ENCODE data around the gene ZNF280B. TPM values are rescaled to one million over a fixed set of nuclear protein-coding genes. Genes with fewer than 3 reads are reported as not detected.

Gene ZNF280B
- total RNA-seq, 4 donors from 2014 or later: 0.10 to 0.78 (median 0.29) TPM

DNA sequence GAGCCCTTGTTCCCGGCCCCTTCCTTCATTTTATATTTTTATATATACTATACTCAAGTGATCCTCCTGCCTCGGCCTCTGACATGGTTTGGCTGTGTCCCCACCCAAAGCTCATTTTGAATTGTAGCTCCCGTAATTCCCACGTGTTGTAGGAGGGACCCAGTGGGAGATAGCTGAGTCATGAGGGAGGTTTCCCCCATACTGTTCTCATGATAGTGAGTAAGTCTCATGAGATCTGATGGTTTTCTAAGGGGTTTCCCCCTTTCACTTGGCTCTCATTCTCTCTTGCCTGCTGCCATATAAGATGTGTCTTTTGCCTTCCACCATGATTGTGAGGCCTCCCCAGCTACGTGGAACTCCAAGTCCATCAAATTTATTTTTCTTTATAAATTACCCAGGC, 18.8 kb upstream of the ZNF280B start:
- Histone ChIP-seq H3K4me1 (no peaks in the 10 kb centered on the region), H3K4me3 (no peak overlapping the region), H3K27me3 (peaks cover 0 to 2% (median 0%) of the 10 kb centered on the region in 3 donors), H3K27ac (no peak overlapping the region), H3K9me3 (no peaks in the 10 kb centered on the region), H3K36me3 (no peaks in the 10 kb centered on the region)
- DNase-seq (no peak), ATAC-seq (no peak)
- no peak for TF ChIP-seq CTCF (IDR thresholded peaks at IDR 0.05 in 4 of 5, conservative IDR thresholded peaks at IDR 0.05 in 1 of 5)
- no peak for TF ChIP-seq POLR2A (IDR thresholded peaks at IDR 0.05)
- intact Hi-C loops (cut with DNase I; ENCODE audit: low total_unique reads): no loop called here
- in situ Hi-C loops (cut with MboI; ENCODE audit: low sequenced_read_pairs in 4 of 4): no loop called here

DNA sequence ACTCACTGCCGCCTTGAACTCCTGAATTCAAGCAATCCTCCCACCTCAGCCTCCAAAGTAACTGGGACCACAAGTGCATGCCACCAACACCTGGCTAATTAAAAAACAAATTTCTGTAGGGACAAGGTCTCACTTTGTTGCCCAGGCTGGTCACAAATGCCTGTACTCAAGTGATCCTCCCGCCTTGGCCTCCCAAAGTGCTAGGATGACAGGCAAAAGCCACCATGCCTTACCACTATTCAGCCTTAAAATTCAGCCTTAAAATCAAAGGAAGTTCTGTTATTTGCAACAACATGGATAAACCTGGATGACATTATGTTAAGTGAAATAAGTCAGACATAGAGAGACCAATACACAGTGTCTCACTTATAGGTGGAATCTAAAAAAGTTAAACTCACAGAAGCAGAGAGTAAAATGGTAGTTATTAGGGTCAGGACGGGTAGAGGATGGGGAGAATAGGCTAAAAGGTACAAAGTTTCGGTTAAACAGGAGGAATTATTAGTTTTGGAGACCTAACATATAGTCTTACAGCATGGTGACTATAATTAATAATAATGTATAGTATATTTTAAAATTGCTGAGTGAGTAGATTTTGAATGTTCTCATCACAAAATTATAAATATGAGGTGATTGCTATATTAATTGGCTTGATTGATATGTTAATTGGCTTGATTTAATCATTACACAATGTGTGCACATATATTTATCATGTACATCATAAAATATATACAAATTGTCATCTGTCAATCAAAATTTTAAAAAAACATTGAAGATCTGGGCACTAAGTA, 17.8 kb upstream of the ZNF280B start:
- TF ChIP-seq POLR2A (IDR thresholded peaks at IDR 0.05) (no peak), CTCF (IDR thresholded peaks at IDR 0.05 in 4 of 5, conservative IDR thresholded peaks at IDR 0.05 in 1 of 5) (no peak)
- in situ Hi-C loops (cut with MboI; ENCODE audit: low sequenced_read_pairs in 4 of 4) (no loop called here), intact Hi-C loops (cut with DNase I; ENCODE audit: low total_unique reads) (no loop called here)
- Histone ChIP-seq H3K4me1 (no peaks in the 10 kb centered on the region), H3K27ac (no peak overlapping the region), H3K27me3 (peaks cover 0 to 2% (median 0%) of the 10 kb centered on the region in 3 donors), H3K4me3 (no peak overlapping the region), H3K36me3 (no peaks in the 10 kb centered on the region), H3K9me3 (no peaks in the 10 kb centered on the region)
- ATAC-seq (no peak), DNase-seq (no peak)

GRCh38 chr22:22523494-22523893, 15.0 kb upstream of the ZNF280B start:
- Histone ChIP-seq H3K27me3 (peaks cover 0 to 2% (median 0%) of the 10 kb centered on the region in 3 donors), H3K36me3 (no peaks in the 10 kb centered on the region), H3K4me3 (no peak overlapping the region), H3K4me1 (no peaks in the 10 kb centered on the region), H3K9me3 (no peaks in the 10 kb centered on the region), H3K27ac (no peak overlapping the region)
- no peak for DNase-seq
- TF ChIP-seq CTCF (IDR thresholded peaks at IDR 0.05 in 4 of 5, conservative IDR thresholded peaks at IDR 0.05 in 1 of 5): no peak
- TF ChIP-seq POLR2A (IDR thresholded peaks at IDR 0.05): no peak
- intact Hi-C loops (cut with DNase I; ENCODE audit: low total_unique reads): no loop called here
- ATAC-seq: no peak
- in situ Hi-C loops (cut with MboI; ENCODE audit: low sequenced_read_pairs in 4 of 4): no loop called here

DNA sequence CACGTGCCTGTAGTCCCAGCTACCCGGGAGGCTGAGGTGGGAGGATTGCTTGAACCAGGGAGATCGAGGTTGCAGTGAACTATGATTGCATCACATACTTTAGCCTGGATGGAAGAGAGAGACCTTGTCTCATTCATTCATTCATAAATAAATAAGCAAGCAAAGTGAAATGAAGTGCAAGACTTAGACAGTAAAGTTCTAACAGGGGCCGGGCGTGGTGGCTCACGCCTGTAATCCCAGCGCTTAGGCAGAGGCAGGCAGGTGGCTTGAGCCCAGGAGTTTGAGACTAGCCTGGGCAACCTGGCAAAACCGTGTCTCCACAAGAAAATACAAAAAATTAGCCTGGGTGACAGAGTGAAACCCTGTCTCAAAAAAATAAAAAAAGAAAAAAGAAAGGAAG, 13.1 kb upstream of the ZNF280B start:
- Histone ChIP-seq H3K4me1 (no peaks in the 10 kb centered on the region), H3K27ac (no peak overlapping the region), H3K4me3 (no peak overlapping the region), H3K36me3 (no peaks in the 10 kb centered on the region), H3K9me3 (no peaks in the 10 kb centered on the region), H3K27me3 (peaks cover 0 to 2% (median 0%) of the 10 kb centered on the region in 3 donors)
- intact Hi-C loops (cut with DNase I; ENCODE audit: low total_unique reads) (no loop called here), in situ Hi-C loops (cut with MboI; ENCODE audit: low sequenced_read_pairs in 4 of 4) (no loop called here)
- no peak for DNase-seq
- no peak for ATAC-seq
- no peak for TF ChIP-seq POLR2A (IDR thresholded peaks at IDR 0.05)
- no peak for TF ChIP-seq CTCF (IDR thresholded peaks at IDR 0.05 in 4 of 5, conservative IDR thresholded peaks at IDR 0.05 in 1 of 5)
